ENCODE data around the gene RALA. TPM values are rescaled to one million over a fixed set of nuclear protein-coding genes. Genes with fewer than 3 reads are reported as not detected.

RALA gene
- total and polyA plus RNA-seq, 4 donors, result 5.7 to 18.8 (median 9.2) TPM

GRCh38 chr7:39727231-39728012 lies 104.0 kb downstream of the RALA start:
- no peak overlapping the region for H3K4me3 ChIP-seq (ENCODE audit: low read depth in 1 of 3, low read length in 3 of 3)
- H3K9ac ChIP-seq (ENCODE audit: low read depth in 1 of 2, low read length in 2 of 2), result no peak overlapping the region
- peaks cover 0 to under 1% (median 0%) of the 10 kb centered on the region in 4 donors for H3K4me1 ChIP-seq (ENCODE audit: control insufficient read depth in 4 of 4, insufficient read depth in 4 of 4, low read length in 3 of 4)
- WGBS, result 90% methylated on average over 3 of the region's 3 CpGs
- no peak for TF ChIP-seq FOXA1 (IDR thresholded peaks at IDR 0.05)
- TF ChIP-seq FOXA2 (IDR thresholded peaks at IDR 0.05), result no peak
- TF ChIP-seq REST (IDR thresholded peaks at IDR 0.05), result no peak
- TF ChIP-seq EGR1 (IDR thresholded peaks at IDR 0.05; ENCODE audit: low read depth in 2 of 2), result no peak
- TF ChIP-seq YY1 (IDR thresholded peaks at IDR 0.05), result no peak
- no peak for TF ChIP-seq RAD21 (IDR thresholded peaks at IDR 0.05)
- no peak for TF ChIP-seq MAX (IDR thresholded peaks at IDR 0.05)
- TF ChIP-seq HNF4G (IDR thresholded peaks at IDR 0.05), result no peak
- TF ChIP-seq GABPA (IDR thresholded peaks at IDR 0.05 in 1 of 2, conservative IDR thresholded peaks at IDR 0.05 in 1 of 2), result no peak
- no peak for TF ChIP-seq HNF4A (conservative IDR thresholded peaks at IDR 0.05)
- no peak for TF ChIP-seq ATF3 (IDR thresholded peaks at IDR 0.05)
- no peak for TF ChIP-seq RXRA (IDR thresholded peaks at IDR 0.05)
- TF ChIP-seq TAF1 (conservative IDR thresholded peaks at IDR 0.05), result no peak
- no peak for TF ChIP-seq JUND (IDR thresholded peaks at IDR 0.05)
- TF ChIP-seq NR2F2 (IDR thresholded peaks at IDR 0.05), result no peak
- no peaks in the 10 kb centered on the region for H3K36me3 ChIP-seq (ENCODE audit: control insufficient read depth in 4 of 4, insufficient read depth in 3 of 4, low read depth in 1 of 4, low read length in 3 of 4)
- DNase-seq (ENCODE audit: low spot score), result no peak
- H3K27me3 ChIP-seq (ENCODE audit: control insufficient read depth in 4 of 4, insufficient read depth in 4 of 4, low read length in 3 of 4), result no peaks in the 10 kb centered on the region
- no peaks in the 10 kb centered on the region for H3K9me3 ChIP-seq (ENCODE audit: control insufficient read depth in 4 of 4, low read length in 3 of 4)
- H3K27ac ChIP-seq (ENCODE audit: low read depth in 1 of 2, low read length in 2 of 2), result no peak overlapping the region

GRCh38 chr7:39732837-39733804 lies 109.7 kb downstream of the RALA start:
- H3K9ac ChIP-seq (ENCODE audit: low read depth in 1 of 2, low read length in 2 of 2), result peak overlapping the region; percentile 2 to 41
- DNase-seq (ENCODE audit: low spot score), result peak; percentile 93
- H3K4me3 ChIP-seq (ENCODE audit: low read depth in 1 of 3, low read length in 3 of 3), result peak overlapping the region; percentile 62 to 76 (median 74)
- no peaks in the 10 kb centered on the region for H3K9me3 ChIP-seq (ENCODE audit: control insufficient read depth in 4 of 4, low read length in 3 of 4)
- H3K4me1 ChIP-seq (ENCODE audit: control insufficient read depth in 4 of 4, insufficient read depth in 4 of 4, low read length in 3 of 4), result peaks cover 3 to 19% (median 11%) of the 10 kb centered on the region in 4 donors
- WGBS, result 5% methylated on average over 52 of the region's 52 CpGs
- H3K27ac ChIP-seq (ENCODE audit: low read depth in 1 of 2, low read length in 2 of 2), result peak overlapping the region; percentile 22 to 61
- H3K36me3 ChIP-seq (ENCODE audit: control insufficient read depth in 4 of 4, insufficient read depth in 3 of 4, low read depth in 1 of 4, low read length in 3 of 4), result no peaks in the 10 kb centered on the region
- no peaks in the 10 kb centered on the region for H3K27me3 ChIP-seq (ENCODE audit: control insufficient read depth in 4 of 4, insufficient read depth in 4 of 4, low read length in 3 of 4)
- TF ChIP-seq RAD21 (IDR thresholded peaks at IDR 0.05), result peak in 1 of 2 donors; percentile 20
- no peak for TF ChIP-seq ZBTB33 (IDR thresholded peaks at IDR 0.05)
- no peak for TF ChIP-seq TAF1 (conservative IDR thresholded peaks at IDR 0.05)
- peak; percentile 9 to 13 for TF ChIP-seq RXRA (IDR thresholded peaks at IDR 0.05)
- peak; percentile 93 for TF ChIP-seq MAX (IDR thresholded peaks at IDR 0.05)
- no peak for TF ChIP-seq ATF3 (IDR thresholded peaks at IDR 0.05)
- peak; percentile 85 for TF ChIP-seq NR2F2 (IDR thresholded peaks at IDR 0.05)
- peak; percentile 45 for TF ChIP-seq YY1 (IDR thresholded peaks at IDR 0.05)
- no peak for TF ChIP-seq FOXA2 (IDR thresholded peaks at IDR 0.05)
- TF ChIP-seq REST (IDR thresholded peaks at IDR 0.05), result peak; percentile 40
- TF ChIP-seq SP1 (IDR thresholded peaks at IDR 0.05), result peak; percentile 52
- peak; percentile 75 to 89 for TF ChIP-seq GABPA (IDR thresholded peaks at IDR 0.05 in 1 of 2, conservative IDR thresholded peaks at IDR 0.05 in 1 of 2)
- TF ChIP-seq FOXA1 (IDR thresholded peaks at IDR 0.05), result no peak

Data from liver (tissue), 9 donors.